Measurements from ENCODE around the gene GAB3.
"Not testable (repeated sequence)": the region's sequence is repeated elsewhere in the genome, so short reads cannot be mapped to it uniquely, and the experiment has no call there.

The GAB3 gene

DNA sequence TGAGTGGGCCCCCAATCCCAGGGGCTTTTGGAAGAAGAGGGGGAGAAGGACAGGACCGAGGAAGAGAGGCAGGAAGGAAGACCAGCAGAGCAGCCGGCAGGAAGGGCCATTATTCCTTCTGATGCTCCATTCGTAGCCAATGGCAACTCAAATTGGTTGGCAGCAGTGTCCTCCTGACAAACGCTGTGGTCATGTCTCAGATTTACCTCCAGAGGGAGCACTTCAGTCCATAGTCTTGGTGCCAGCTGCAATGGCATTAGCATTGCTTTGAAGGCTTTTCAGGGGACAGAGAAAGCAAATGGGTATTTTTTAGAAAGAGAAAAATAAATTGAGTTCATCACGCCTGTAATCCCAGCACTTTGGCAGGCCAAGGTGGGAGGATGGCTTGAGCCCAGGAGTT lies 121.9 kb downstream of the GAB3 start:
- H3K9me3 ChIP-seq (ENCODE audit: control extremely low read depth in 1 of 5, control insufficient read depth in 4 of 5, insufficient read depth in 2 of 5, low read depth in 1 of 5, low read length in 4 of 5); POLR2A ChIA-PET; H3K27me3 ChIP-seq (replicated peaks in 2 of 5; ENCODE audit: control insufficient read depth in 4 of 5, insufficient read depth in 5 of 5, low read length in 4 of 5); H3K4me1 ChIP-seq (ENCODE audit: control extremely low read depth in 1 of 4, control insufficient read depth in 4 of 4, insufficient read depth in 4 of 4, low read length in 3 of 4); H3K27ac ChIP-seq (ENCODE audit: insufficient read depth in 1 of 2, low read depth in 1 of 2, low read length in 2 of 2, poor library complexity in 1 of 2, severe bottlenecking in 2 of 2); H3K36me3 ChIP-seq (ENCODE audit: control insufficient read depth in 4 of 4, insufficient read depth in 4 of 4, low read length in 3 of 4); CTCF ChIA-PET; H3K4me3 ChIP-seq (ENCODE audit: control insufficient read depth in 1 of 7, extremely low read depth in 1 of 7, insufficient read depth in 4 of 7, low read depth in 2 of 7, low read length in 6 of 7); DNase-seq: not testable (repeated sequence)
- WGBS (ENCODE audit: insufficient coverage) = no CpG with 5 or more reads among the region's 5 CpGs
